HG03571 (cell line): ENCODE results near the gene EPB41L3.
"Not testable (repeated sequence)": the region's sequence is repeated elsewhere in the genome, so short reads cannot be mapped to it uniquely, and the experiment has no call there.

ENCODE experiments used
- ATAC-seq: cut with Tn5 transposase; IDR thresholded peaks from one replicate; pipeline ENCODE4 v1.9.1; 2021; ENCODE audit not compliant: unreplicated experiment

Gene EPB41L3

DNA sequence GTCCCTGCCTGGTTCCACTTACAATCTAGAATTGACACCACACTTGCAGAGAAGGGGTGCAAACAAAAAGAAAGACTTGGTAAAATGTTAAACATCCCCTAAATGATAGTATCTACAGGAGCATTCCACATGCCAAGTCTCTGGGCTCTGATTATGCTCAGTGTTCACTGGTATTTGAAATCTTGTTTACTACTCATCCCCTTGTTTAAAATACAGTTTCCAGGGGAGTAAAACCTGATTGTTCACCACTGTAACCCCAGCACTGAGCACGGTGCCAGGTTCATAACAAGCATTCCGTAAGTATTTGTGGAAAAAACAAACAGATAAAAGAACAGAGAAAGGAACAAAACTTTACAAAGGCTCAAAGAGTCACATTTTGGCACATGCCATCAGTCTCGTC, 11.7 kb downstream of the EPB41L3 start:
- no peak for ATAC-seq

DNA sequence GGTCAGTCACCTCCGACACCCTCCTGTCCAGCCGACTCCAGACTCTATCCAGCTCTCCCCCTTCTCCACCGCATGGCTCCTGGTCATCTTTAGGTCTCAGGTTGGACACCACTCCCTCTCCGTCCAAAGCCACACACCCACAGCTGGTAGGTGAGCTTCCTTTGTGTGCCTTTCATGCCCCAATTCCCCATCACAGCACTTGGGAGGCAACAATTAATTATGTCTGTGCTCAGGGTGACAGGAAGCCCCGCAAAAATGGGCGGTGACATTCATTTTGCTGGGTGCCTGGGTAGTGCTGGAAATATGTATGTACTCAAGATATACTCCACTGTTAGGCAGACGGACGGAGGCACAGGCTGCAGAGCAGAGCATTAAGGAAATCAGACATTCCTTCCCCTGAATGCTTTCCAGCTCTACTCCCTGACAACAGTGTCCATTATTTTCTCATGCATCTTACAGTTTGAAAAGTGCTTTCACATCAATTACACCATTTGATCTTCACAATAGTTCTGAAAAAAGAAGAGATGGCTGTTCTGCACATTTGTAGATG, 13.1 kb downstream of the EPB41L3 start:
- ATAC-seq = no peak

DNA sequence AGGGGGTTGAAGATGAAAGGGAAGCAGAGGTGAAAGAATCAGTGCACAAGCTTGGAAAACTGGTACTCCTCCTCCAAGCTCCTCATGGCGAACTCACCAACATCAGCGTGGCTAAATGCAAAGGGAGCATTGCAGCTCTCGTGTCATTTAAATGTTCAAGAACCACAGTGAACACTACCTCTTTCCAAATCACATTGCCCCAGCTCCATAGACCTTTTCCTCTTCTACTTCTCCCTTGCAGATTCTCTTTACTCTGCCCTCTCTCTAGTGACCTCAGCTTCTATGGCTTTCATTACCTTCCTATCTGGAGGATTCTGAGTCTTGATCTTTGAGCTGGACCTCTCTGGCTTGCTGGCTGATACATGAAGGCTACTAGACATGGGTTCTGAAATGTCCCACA, 14.3 kb downstream of the EPB41L3 start:
- ATAC-seq = no peak

DNA sequence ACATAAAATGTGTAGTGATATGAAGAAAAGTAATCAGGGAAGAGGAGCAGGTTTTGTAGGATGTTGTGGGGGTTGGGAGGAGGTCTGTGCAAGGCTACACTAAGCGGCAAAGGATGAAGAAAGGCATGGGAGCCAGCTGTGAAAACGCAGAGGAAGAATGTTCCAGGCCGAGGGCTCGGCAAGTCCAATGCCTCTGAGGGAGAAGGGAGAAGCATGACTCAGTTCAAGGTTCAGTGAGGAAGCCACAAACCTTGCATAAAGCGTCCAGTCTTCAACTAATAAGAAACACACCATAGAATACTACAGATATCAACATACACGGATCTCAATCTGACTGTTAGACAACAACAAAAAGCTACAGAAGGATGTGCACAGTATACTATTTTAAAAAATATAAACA, 16.2 kb downstream of the EPB41L3 start:
- ATAC-seq = no peak

DNA sequence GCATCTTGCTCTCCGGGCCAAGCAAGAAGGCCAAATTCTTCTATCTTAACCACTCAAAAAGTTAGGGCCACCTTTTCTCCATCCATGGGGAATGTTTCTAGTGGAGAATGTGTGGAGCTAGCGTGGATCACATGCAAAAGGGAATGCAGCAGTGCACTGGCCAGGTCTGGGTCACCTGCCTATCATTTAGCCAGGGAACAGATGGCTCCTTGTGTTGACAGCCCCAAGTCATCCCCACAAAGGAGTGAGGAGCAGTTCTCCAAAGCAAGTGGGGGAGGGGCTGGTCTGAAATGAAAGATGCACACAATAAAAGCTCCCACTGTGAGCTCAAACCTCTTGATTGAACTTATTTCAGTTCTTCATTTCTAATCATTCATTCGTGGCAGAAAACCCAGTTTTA, 19.1 kb downstream of the EPB41L3 start:
- no peak for ATAC-seq

DNA sequence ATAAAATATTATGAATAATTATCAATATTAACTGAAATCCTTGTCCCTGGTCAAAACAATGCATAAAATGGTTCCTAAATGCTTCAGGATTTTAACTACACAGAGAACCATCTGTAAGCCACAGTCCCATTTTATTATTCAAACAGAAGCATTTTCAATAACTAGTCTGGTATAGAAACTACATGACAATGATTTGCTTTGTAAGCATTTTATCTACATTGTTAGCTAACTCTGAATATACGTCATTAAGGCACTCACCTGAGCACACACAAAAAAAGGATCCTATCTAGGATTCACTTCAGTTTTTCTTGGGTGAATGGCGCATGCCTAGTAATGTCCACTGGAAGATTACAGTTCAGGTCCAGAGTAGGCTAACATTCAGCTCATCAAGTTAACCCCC, 22.8 kb downstream of the EPB41L3 start:
- no peak for ATAC-seq

DNA sequence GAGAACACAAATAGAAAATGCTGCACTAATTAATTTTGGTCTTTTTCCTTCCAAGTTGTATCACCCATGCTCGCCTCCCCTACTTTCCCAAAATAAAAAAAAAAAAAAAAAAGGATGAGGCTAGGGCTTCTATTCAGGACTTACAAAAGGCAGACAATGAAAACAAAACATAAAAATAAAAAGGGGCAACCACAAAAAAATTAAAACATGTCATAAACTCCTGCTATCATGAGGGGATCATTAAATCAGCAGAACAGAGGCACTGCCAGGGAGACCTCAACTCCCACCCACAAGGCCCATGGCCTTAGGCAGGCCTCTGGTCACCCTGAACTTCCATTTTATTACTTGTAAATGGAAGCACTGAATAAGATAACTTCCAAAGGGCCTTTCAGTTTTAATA, 23.3 kb downstream of the EPB41L3 start:
- no peak for ATAC-seq

DNA sequence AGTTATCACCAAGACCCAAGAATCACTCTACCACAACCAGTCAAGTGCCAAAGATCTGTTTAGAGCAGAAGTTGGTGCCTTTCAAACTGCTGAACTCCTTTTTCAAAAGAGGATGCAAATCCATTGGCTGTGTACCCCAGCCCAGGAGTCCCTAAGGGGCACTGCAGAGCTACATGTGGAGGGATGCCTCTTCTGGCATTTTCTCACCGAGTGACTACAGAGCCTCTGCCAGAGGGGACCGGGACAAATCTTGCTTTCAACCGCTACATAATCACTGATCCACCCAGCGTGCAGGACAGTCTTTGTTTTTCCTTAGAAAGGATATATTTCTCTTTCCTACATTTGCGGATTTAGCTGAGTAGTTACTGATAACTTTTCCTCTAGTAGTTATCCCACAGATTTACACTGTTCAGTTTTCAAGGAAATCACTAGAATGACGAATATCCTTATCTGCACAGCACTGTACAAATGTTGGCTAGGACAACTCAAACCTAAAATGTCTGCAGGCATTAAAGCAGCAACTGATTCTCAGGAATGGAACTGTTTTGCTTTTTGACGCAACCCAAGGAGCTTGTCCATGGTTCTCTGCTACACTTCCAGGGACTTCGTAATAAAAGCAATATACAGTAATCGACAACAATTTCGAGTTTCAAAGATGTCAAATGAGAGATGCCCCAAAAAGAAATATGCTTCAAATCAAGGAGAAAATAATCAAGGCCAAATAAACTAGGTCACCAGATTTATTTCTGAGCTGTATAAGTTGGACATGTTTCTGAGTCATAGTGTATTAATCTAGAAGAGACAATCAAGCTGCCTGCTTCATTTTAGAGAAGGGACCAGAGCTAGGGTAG, 24.1 kb downstream of the EPB41L3 start:
- no peak for ATAC-seq

DNA sequence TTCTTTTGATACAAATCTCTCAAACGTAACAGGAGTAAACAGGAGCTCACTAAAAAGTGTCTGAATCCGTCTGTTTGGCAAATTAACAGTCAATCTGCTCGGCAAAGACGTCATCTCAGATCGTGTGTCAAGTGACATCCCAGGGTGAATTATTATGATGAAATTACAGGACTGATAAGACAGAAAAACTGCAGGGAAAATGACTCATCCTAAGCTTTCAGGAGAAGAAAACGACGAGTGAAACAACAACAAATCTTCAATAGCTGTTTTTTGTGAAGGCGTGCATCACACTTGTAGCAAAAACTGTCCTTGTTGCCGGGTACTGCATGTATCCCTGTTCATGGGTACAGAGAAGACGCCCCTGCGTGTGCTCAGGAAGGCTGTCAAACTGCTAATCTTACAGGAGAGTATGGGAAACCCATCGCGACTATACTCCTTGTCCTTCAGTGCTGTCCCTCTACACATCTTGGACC, 24.9 kb downstream of the EPB41L3 start:
- no peak for ATAC-seq

DNA sequence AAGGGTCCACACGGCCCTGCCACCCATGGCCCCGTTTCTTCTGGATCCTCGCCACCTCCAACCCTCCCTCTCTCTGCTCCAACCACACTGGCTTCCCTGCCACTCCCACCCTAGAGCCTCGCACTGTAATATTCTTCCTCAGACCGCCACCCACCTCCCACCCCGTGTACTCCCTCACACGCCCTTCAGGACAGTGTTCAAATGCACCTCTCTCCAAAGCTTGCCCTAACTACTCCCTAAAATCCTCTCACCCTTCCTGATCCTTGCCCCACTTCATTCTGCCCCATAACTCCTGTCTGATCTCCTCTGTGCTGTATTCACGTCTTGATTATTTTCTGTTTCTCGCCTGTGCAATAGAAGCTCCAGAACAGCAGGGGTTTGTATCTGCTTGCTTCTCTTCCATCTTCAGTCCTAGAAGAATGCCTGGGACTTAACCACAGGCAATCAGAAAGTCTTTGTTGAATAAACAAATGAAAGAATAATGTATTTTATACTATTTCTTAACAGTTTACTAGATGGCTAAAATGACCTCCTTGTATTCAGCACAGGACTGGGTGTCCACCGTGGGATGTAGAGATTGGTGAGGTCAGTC, 25.5 kb downstream of the EPB41L3 start:
- ATAC-seq = no peak

DNA sequence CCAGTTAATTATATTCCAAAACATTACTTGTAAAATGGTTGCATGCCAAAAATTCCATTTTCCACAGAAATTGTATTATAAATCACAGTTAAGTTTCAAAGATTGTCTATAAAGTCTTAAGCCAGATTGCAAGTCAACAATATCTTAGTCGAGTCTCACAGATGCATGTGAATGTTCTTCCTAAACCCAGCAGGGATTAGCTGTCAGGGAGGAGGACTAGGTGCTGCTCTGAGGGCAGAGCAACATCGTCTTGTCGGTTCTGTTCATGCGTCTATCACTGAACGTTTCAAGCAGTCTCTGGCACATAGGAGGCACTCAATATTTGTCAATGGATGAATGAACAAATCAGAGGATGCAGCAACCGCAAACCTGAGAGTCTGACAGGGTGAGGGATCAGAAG, 27.0 kb downstream of the EPB41L3 start:
- no peak for ATAC-seq

DNA sequence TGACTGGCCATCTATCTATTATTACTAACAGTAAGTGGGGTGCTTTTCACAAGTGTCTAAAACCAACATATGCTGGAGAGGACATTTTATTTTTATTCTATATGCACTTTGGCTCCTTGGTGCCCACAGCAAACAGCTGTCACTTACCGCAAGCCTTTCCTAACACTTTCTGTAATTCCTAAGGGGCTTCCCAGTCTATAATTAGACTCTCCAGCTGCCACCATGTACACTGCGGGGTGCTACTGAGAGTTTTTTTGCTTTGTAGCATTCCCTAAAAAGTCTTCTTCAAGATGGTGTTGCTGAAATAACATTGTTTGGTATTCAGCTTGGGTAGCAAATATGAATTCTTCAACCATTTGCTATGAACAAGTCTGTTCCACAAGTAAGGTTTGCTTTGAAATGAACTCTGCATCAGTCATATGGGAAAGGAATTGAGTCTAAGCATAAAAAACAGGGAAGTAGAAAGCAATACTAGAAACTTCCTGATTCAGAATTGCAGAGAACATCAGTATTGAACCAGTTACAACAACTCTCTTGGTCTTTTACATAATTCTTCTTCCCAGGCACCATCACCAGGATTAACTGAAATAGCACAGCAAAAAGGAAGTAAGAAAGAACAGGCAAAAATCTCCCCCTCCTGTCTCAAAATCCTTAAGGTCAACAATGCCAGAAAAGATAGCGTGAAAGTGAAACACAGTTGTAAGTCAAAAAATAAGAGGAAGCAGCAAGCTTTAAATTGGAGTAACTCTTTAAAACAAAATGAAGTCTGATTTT, 28.6 kb downstream of the EPB41L3 start:
- no peak for ATAC-seq

DNA sequence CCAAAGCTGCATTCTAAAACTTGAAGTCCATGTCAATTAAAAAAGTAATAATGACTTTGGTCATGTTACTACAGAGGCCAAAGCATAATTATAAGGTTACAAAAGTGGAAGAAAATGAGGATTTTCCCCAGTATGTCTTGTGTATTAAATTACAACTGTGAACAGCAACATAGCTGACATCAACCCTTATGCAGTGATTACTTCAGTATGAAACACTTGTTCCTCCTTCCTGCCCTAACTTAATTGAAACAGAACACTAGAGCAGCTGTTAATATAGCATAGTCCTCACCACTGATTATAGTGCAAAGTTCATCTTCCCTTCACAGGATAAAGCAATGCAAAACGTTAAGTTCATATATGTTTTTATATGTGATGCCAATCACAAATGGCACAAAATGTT, 29.9 kb downstream of the EPB41L3 start:
- no peak for ATAC-seq

DNA sequence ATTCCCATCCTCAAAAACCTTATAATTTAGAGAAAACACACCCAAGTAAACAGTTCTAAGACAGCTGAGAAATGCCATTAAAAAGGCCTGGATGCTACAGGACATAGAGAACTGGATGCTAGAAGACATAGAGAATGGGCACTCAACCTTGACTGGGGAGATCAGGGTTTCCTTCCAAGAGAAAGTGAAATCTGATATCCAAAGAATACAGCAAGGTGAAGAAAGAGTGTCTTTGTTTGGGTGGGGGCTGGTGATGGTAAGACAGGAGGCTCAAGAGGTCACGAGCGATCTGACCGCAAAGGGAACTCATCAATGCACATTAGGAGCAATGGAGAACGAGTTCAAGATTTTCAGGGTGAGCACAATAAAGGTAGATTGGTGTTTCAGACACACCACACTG, 31.6 kb downstream of the EPB41L3 start:
- ATAC-seq = no peak

DNA sequence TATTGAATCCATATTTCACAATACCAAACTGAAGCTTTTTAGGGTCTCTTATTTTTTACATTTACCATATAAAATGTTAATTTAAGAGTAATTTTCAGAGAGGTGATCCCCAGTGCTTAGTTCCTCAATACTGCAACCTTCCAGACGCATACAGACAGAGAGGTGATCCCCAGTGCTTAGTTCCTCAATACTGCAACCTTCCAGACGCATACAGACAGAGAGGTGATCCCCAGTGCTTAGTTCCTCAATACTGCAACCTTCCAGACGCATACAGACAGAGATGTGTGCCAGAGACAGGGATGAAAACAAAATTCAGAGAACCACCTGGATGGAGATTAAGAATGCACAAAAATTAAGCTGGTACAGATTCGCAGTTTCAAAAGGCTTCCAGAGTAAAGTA, 32.3 kb downstream of the EPB41L3 start:
- not testable (repeated sequence) for ATAC-seq

DNA sequence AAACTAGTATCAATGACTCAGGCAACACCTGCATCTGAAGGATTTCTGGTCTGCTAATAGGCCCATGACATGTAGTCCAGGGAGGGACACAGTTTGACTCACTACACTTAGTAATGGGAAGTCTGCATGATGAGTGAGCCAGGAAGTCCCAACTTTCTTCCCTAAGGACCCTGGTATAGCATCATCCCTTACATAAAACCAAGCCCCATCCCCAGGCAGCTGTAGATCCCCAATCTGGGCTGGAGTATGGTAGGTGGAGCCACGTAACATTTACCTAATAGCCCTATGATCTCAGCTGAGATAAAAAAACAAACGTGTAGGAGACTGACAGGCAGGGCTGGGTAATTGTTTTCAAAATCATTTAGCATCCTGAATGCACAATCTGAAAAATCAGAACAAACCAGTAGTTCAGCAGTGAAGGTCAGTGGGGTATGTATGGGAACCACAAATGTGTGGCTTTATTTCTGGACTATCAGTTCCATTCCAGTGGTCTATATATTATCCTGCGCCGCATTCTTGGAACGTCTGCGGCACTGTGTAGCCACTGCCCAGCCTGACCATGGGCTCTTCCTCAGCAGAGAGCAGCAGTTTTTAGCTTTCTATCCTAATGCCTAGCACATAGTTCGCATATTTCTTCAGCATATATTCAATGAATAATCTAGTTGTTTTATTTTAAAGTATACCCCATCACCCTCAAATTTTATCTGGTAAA, 33.5 kb downstream of the EPB41L3 start:
- ATAC-seq = no peak

DNA sequence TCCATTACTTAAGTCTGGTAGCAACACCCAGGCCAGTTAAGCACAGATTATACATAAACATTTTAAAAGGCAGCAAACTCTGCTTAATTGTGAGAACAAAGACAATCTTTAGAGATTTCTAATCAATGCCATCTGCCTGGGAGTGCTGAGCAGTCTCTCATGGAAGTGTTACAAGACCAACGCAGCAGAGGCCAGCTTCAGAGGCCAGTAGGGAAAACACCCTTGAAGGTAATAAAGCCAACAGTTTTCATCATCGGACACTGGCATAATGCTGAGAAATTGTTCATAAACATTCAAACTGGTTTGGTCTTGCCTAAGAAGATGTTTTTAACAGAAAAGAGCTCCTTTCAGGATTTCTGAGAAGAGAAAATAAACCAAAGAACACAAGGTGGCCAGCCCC, 35.0 kb downstream of the EPB41L3 start:
- ATAC-seq = no peak

DNA sequence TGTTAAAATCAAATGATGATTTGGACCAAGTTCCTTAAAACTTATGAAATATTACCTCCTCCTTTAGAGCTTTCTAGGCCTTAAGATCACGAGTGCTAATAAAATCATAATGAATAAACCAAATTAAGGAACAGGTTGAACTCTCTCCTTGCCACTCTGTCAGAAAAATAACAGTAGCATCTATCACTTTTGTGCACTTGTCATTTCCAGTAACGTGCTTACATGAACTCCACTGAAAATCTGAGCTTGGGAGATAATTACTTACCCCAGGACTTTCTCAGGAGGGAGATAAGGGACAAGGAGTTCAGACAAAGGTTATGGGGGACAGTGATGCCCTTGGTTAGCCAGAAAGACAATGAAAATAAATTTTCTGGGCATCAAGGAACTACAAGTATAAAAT, 36.0 kb downstream of the EPB41L3 start:
- ATAC-seq = no peak

DNA sequence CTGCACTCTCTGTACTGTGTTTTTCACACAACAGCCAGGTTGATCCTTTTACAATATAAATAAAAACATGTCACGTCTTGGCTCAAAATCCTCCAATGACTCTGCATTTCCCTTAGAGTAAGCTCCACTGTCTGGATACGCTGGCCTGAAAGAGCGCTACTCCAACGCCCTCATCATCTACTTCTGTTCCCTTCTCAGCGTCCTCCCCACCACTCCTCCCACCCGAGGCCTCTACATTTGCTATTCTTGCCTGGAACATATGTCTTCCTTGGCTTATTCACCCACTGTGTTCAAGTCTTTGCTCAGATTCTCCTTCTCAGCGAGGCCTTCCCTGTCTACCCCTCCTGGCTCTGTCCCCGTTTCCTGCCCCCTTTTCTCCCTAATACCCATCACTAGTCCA, 37.6 kb downstream of the EPB41L3 start:
- no peak for ATAC-seq

DNA sequence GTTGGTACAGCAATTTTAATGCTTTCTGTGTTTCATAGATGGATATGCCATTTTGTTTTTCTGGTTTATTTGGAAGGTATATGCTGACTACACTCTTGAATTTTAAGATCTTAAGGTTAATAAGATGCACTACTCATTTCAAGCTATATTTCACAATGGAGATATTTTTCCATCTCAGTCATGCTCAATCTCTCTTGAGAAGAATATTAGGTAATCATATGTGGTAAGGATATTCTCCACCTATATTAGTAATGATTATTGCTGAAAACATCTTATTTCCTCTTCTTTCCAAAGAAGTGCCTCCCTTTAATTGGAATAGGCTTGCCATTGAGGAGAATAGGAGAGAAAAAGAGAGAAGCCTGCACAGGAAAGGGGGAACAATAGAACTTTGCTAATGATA, 40.1 kb downstream of the EPB41L3 start:
- no peak for ATAC-seq
